PC-9 (cell line): ENCODE results near the gene CYP4Z1. TPM values are rescaled to one million over a fixed set of nuclear protein-coding genes. Genes with fewer than 3 reads are reported as not detected.

Experiments used
- BruUV-seq: library from RNA; stranded (reverse); fragments of 400-500 nt; replicated peaks from 2 replicates; lab custom pipeline; 2021; lab: Mats Ljungman, UMichigan
- CTCF ChIA-PET: fragments of 300-600 bp; sonication (Branson Sonifier 250); formaldehyde crosslinking; loops from one replicate; lab custom pipeline; 2022; ENCODE audit warnings: antibody characterized with exemption; lab: Charles Lee
- POLR2A ChIA-PET: fragments of 300-600 bp; sonication (Branson Sonifier 250); formaldehyde crosslinking; loops from one replicate; lab custom pipeline; 2022; ENCODE audit warnings: antibody characterized with exemption; ENCODE audit not compliant: unreplicated experiment; lab: Charles Lee
- DNase-seq, 2 experiments: peaks; one replicate each; pipeline versions ENCODE4 v3.0.0 to v3.0.0-alpha.2; 2015 to 2022; ENCODE audit warnings: mixed read lengths in 1 of 2
- H2AFZ ChIP-seq: fragments of 200-600 bp; sonication (generic); 2 replicates; pipeline ENCODE4 v1.8.1; 2017; ENCODE audit warnings: antibody characterized with exemption
- H3F3A ChIP-seq: fragments of 200-600 bp; sonication (generic); 2 replicates; pipeline ENCODE4 v1.8.1; 2017; ENCODE audit warnings: antibody characterized with exemption, mild to moderate bottlenecking, low read depth; ENCODE audit not compliant: insufficient read depth
- H3K27ac ChIP-seq: fragments of 200-600 bp; sonication (generic); 2 replicates; pipeline ENCODE4 v1.6.1; 2016; ENCODE audit warnings: mixed run types
- H3K27me3 ChIP-seq: fragments of 200-600 bp; sonication (generic); 2 replicates; pipeline ENCODE4 v1.6.1; 2016; ENCODE audit warnings: low read depth, mixed run types; ENCODE audit not compliant: insufficient read depth
- H3K36me3 ChIP-seq: fragments of 200-600 bp; sonication (generic); 2 replicates; pipeline ENCODE4 v1.6.1; 2016; ENCODE audit warnings: low read depth, mixed run types
- H3K4me1 ChIP-seq: fragments of 200-600 bp; sonication (generic); replicated peaks from 2 replicates; pipeline ENCODE4 v1.6.1; 2016; ENCODE audit warnings: mixed run types; ENCODE audit not compliant: insufficient read depth
- H3K4me2 ChIP-seq: fragments of 200-600 bp; sonication (generic); 2 replicates; pipeline ENCODE4 v1.6.1; 2017; ENCODE audit warnings: mixed run types
- H3K4me3 ChIP-seq: fragments of 200-600 bp; sonication (generic); 2 replicates; pipeline ENCODE4 v1.6.1; 2016; ENCODE audit warnings: mixed run types
- H3K79me2 ChIP-seq: fragments of 200-600 bp; sonication (generic); 2 replicates; pipeline ENCODE4 v1.6.1; 2017; ENCODE audit warnings: low read depth, mixed run types
- H3K9me2 ChIP-seq: fragments of 200-600 bp; sonication (generic); 2 replicates; pipeline ENCODE4 v1.8.1; 2017; ENCODE audit warnings: mild to moderate bottlenecking; ENCODE audit not compliant: insufficient read depth
- H3K9me3 ChIP-seq: fragments of 200-600 bp; sonication (generic); 2 replicates; pipeline ENCODE4 v1.8.1; 2016; ENCODE audit warnings: low read depth; ENCODE audit not compliant: insufficient read depth
- H4K20me1 ChIP-seq: fragments of 200-600 bp; sonication (generic); 2 replicates; pipeline ENCODE4 v1.8.1; 2017; ENCODE audit not compliant: insufficient read depth
- EZH2 ChIP-seq: fragments of 200-600 bp; sonication (generic); IDR thresholded peaks from 2 replicates; pipeline ENCODE4 v1.8.0; 2017; ENCODE audit warnings: antibody characterized with exemption, low read depth
- intact Hi-C: fragments of 100-400 bp; cut with micrococcal nuclease; formaldehyde crosslinking; loops from one replicate; pipeline ENCODE4 v1.10.0; 2022; ENCODE audit not compliant: unreplicated experiment
- total RNA-seq: library from RNA; stranded (reverse); gene quantifications from 2 replicates; pipeline ENCODE4 v1.2.3, GENCODE V29; 2021
- TF ChIP-seq, protein P1 (sequence below): fragments of 200-600 bp; sonication (generic); conservative IDR thresholded peaks from 2 replicates; pipeline ENCODE4 v1.6.1; 2017; ENCODE audit warnings: mixed run types, antibody characterized with exemption, mild to moderate bottlenecking, moderate library complexity

The CYP4Z1 gene
- total RNA-seq, 1 experiment from 2014 or later: not detected

DNA sequence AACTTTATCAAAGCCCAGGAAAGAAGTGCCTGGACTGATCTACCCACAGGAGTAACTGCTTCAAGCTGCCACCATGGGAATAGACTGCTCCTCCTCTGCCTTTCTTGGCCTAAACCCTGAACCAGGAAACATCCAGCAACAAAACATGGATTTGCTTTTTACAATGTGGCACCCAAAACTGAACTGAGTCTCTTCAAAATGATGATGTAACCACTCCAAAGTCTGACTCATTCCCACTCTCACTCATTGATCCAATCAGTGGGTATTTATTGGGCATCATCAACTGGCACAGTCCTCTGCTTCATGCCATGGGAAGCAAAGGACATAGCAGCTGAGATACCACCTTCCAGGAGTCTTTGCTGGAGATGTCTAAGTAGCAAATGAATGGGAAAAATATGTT lies 93.7 kb downstream of the CYP4Z1 start:
- no peaks in the 10 kb centered on the region for H3K9me2 ChIP-seq
- H3K4me3 ChIP-seq: no peak overlapping the region
- no peak for DNase-seq
- no peaks in the 10 kb centered on the region for H3F3A ChIP-seq
- POLR2A ChIA-PET: no interaction called here
- H3K4me1 ChIP-seq: no peaks in the 10 kb centered on the region
- no peaks in the 10 kb centered on the region for H3K9me3 ChIP-seq
- H3K36me3 ChIP-seq: no peaks in the 10 kb centered on the region
- no TSS peak for BruUV-seq
- H3K27me3 ChIP-seq: no peaks in the 10 kb centered on the region
- TF ChIP-seq, protein P1, sequence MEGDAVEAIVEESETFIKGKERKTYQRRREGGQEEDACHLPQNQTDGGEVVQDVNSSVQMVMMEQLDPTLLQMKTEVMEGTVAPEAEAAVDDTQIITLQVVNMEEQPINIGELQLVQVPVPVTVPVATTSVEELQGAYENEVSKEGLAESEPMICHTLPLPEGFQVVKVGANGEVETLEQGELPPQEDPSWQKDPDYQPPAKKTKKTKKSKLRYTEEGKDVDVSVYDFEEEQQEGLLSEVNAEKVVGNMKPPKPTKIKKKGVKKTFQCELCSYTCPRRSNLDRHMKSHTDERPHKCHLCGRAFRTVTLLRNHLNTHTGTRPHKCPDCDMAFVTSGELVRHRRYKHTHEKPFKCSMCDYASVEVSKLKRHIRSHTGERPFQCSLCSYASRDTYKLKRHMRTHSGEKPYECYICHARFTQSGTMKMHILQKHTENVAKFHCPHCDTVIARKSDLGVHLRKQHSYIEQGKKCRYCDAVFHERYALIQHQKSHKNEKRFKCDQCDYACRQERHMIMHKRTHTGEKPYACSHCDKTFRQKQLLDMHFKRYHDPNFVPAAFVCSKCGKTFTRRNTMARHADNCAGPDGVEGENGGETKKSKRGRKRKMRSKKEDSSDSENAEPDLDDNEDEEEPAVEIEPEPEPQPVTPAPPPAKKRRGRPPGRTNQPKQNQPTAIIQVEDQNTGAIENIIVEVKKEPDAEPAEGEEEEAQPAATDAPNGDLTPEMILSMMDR: no peak
- no peak for TF ChIP-seq EZH2
- CTCF ChIA-PET: no interaction called here
- intact Hi-C loops: no loop called here
- H4K20me1 ChIP-seq: no peaks in the 10 kb centered on the region
- H3K4me2 ChIP-seq: no peak overlapping the region
- no peak overlapping the region for H2AFZ ChIP-seq
- no peak overlapping the region for H3K27ac ChIP-seq
- H3K79me2 ChIP-seq: no peaks in the 10 kb centered on the region

DNA sequence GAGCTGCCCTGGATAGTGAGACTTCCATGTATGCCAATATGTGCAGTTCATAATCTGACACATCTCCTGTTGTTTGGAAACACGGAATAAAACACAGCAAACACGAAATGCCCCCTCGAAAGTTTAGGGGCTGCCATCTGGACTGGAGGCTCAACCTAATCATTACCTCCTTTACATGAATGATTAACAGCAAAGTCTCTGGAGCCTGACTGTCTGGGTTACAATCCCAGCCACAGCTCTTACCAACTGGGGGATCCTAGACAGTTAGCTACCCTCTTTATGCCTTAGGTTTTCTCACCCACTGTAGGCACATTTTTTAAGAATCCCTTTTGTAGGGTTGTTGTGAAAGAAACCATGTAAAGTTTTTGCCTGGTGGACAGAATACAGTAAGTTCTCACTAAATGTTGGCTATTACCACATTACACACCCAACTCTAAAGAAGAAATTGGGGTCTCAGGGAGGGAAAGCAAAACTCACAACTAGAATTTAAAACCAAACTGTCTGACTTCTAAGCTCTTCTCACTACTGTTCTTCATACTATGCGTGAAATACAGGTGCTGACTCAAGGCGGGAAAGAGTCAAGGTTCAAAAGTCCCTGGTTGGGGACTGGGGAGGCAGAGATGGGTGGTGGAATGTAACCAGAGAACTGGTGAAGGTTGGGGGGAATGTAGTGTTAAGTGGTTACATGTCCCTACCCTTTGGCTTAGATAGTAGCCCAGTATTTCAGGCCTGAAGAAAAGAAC lies 94.4 kb downstream of the CYP4Z1 start:
- H3K27ac ChIP-seq: no peak overlapping the region
- no peak overlapping the region for H2AFZ ChIP-seq
- H3K4me3 ChIP-seq: no peak overlapping the region
- no TSS peak for BruUV-seq
- H3K4me1 ChIP-seq: no peaks in the 10 kb centered on the region
- H3K79me2 ChIP-seq: no peaks in the 10 kb centered on the region
- H4K20me1 ChIP-seq: no peaks in the 10 kb centered on the region
- no peak for DNase-seq
- no peaks in the 10 kb centered on the region for H3K9me3 ChIP-seq
- H3K9me2 ChIP-seq: no peaks in the 10 kb centered on the region
- H3K36me3 ChIP-seq: no peaks in the 10 kb centered on the region
- TF ChIP-seq EZH2: no peak
- TF ChIP-seq, protein P1: no peak
- H3K4me2 ChIP-seq: no peak overlapping the region
- CTCF ChIA-PET: no interaction called here
- intact Hi-C loops: no loop called here
- H3K27me3 ChIP-seq: no peaks in the 10 kb centered on the region
- H3F3A ChIP-seq: no peaks in the 10 kb centered on the region
- POLR2A ChIA-PET: no interaction called here

DNA sequence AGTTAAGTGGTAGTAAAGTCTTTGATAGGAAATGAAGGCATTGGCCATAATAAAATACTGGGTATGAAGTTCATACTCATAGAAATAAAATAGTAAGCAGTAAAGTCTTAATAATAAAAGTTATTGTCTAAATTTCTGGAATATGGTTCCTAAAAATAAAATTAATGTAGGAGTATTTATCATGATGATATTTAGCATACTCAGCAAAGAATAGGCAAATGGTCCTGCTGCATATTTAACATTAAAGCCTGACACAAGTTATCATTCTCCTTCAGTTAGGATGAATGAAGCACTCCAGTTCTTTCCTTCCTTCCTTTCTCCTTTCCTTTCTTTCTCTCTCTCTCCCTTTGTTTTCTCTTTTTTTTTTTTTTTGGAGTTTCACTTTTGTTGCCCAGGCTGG lies 97.5 kb downstream of the CYP4Z1 start:
- Histone ChIP-seq H3K36me3 (no peaks in the 10 kb centered on the region), H3K27me3 (no peaks in the 10 kb centered on the region), H3K4me3 (no peak overlapping the region), H4K20me1 (no peaks in the 10 kb centered on the region), H3F3A (no peaks in the 10 kb centered on the region), H3K9me3 (no peaks in the 10 kb centered on the region), H3K4me1 (no peaks in the 10 kb centered on the region), H3K4me2 (no peak overlapping the region), H3K9me2 (no peaks in the 10 kb centered on the region), H3K27ac (no peak overlapping the region), H3K79me2 (no peaks in the 10 kb centered on the region), H2AFZ (no peak overlapping the region)
- ChIA-PET POLR2A (no interaction called here), CTCF (interaction anchor here (0.6 kb wide), 1 partner anchor 471 kb away, joined by 12 read pairs; no protein-coding TSS in a partner anchor)
- DNase-seq: no peak
- intact Hi-C loops: no loop called here
- BruUV-seq: no TSS peak
- no peak for TF ChIP-seq EZH2
- TF ChIP-seq, protein P1: no peak

Other genes starting within 250 kb of the CYP4Z1 start
- gene CYP4A11, start 125.8 kb upstream of the CYP4Z1 start, total RNA-seq: not detected in 2 replicates
- not detected in 2 replicates for gene CYP4X1, start 43.6 kb upstream of the CYP4Z1 start, total RNA-seq
- gene CYP4A22, start 70.2 kb downstream of the CYP4Z1 start, total RNA-seq: not detected in 2 replicates
- 6.2 and 8.5 TPM in 2 replicates for gene PDZK1IP1, start 122.8 kb downstream of the CYP4Z1 start, total RNA-seq
- gene TAL1, start 165.0 kb downstream of the CYP4Z1 start, total RNA-seq: not detected in 2 replicates
- gene STIL, start 246.9 kb downstream of the CYP4Z1 start, total RNA-seq: 35.8 and 37.0 TPM in 2 replicates